Mesodermal cell (in vitro differentiated cells): ENCODE measurements around the gene CRACDL.

Experiments
- H3K27ac ChIP-seq: 2 replicates; pipeline ENCODE4 v1.7.0; 2013; ENCODE audit warnings: mild to moderate bottlenecking, low read depth, low read length, moderate library complexity; ENCODE audit not compliant: severe bottlenecking
- H3K36me3 ChIP-seq: 2 replicates; pipeline ENCODE4 v1.7.1; 2013; ENCODE audit warnings: mild to moderate bottlenecking, low read length, moderate library complexity; ENCODE audit not compliant: control insufficient read depth, insufficient read depth
- H3K4me1 ChIP-seq: one replicate; pipeline ENCODE4 v1.7.1; 2013; ENCODE audit warnings: mild to moderate bottlenecking, low read length; ENCODE audit not compliant: insufficient read depth, control insufficient read depth, poor library complexity, severe bottlenecking
- H3K4me3 ChIP-seq: 2 replicates; pipeline ENCODE4 v1.7.0; 2013; ENCODE audit warnings: low read length, control low read depth, mild to moderate bottlenecking; ENCODE audit not compliant: insufficient read depth, poor library complexity, severe bottlenecking; ENCODE audit errors: extremely low read depth
- H3K9me3 ChIP-seq: 2 replicates; pipeline ENCODE4 v1.7.1; 2013; ENCODE audit warnings: mild to moderate bottlenecking, low read length, moderate library complexity; ENCODE audit not compliant: control insufficient read depth
- WGBS, 2 experiments: methylation state at CpG; one replicate each; pipeline ENCODE4 v1.1.5; 2013; ENCODE audit warnings: missing lambda C conversion rate in 2 of 2; ENCODE audit not compliant: insufficient coverage in 2 of 2; 5-methylcytosine and 5-hydroxymethylcytosine counted together

The CRACDL gene

DNA sequence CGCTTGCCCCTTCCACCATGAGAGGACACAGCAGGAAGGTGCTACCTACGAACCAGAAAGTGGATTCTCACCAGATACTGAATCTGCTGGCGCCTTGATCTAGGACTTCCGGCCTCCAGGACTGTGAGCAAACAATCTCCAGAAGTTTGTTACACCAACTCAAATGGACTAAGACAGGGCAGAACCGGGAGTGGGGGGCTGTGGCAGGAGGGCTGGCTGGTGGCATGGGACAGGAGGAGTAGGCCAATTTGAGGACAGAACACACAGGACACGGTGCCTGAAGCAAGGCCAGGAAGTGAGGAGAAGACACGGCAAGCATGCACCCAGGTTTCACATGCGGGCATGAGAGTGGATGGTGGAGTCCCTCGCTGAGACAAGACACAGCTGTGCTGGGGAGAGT, 40.1 kb downstream of the CRACDL start:
- H3K4me3 ChIP-seq = no peak overlapping the region
- H3K36me3 ChIP-seq = no peaks in the 10 kb centered on the region
- no peaks in the 10 kb centered on the region for H3K4me1 ChIP-seq
- no peak overlapping the region for H3K27ac ChIP-seq
- WGBS, 2 experiments = 88 to 100% methylated on average over 5 to 8 of the region's 9 CpGs
- H3K9me3 ChIP-seq = no peaks in the 10 kb centered on the region

DNA sequence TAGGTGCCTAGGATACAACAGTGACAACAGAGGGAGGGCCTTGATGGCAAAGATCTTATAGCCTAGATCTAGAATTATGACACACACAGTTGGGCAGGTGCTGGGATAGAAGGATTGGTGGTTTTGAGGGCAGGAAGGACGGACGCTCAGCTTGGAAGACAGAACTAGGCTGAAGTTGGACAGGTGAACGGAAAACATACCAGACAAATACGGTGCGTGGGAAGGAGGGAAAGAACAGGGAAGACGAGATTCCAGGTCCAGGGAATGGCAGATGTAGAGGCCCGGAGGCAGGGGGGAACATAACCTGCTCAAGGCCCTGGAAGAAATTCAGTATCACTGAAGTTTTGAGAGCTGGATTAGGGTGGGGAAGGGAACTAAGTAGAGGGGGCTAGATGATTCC, 40.8 kb downstream of the CRACDL start:
- Histone ChIP-seq H3K4me3 (no peak overlapping the region), H3K9me3 (no peaks in the 10 kb centered on the region), H3K36me3 (no peaks in the 10 kb centered on the region), H3K27ac (no peak overlapping the region), H3K4me1 (no peaks in the 10 kb centered on the region)
- WGBS, 2 experiments = 93 to 95% methylated on average over 7 of the region's 7 CpGs

DNA sequence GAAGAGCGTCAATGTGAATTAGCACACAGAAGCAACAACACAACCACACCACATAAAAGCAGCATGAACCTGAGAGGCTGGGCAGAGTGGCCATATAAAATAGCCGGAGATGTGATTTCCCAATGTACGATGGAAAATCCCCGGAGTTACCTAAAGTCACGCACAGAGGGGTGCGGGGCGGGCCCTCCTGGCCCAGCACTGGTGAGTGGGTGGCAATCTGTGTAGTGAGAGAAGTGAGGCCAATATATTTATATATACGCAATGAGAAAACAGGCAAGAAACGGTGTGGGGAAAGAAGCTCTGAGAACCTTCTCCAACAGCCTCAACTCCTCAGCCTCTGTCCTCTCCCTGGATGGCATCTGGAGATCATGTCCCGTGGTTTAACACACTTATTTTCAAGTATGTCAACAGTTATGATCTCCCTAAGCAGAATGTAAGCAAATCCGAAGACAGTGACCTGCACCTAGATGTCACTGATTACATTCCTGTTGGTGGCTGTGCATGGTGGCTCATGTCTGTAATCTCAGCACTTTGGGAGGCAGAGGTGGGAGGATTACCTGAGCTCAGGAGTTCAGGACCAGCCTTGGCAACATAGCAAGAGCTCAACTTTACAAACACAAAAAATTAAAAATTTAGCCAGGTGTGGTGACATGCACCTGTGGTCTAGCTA, 41.6 kb downstream of the CRACDL start:
- Histone ChIP-seq H3K36me3 (no peaks in the 10 kb centered on the region), H3K4me3 (no peak overlapping the region), H3K27ac (no peak overlapping the region), H3K4me1 (no peaks in the 10 kb centered on the region), H3K9me3 (no peaks in the 10 kb centered on the region)
- WGBS, 2 experiments = 94 to 97% methylated on average over 6 to 9 of the region's 11 CpGs

DNA sequence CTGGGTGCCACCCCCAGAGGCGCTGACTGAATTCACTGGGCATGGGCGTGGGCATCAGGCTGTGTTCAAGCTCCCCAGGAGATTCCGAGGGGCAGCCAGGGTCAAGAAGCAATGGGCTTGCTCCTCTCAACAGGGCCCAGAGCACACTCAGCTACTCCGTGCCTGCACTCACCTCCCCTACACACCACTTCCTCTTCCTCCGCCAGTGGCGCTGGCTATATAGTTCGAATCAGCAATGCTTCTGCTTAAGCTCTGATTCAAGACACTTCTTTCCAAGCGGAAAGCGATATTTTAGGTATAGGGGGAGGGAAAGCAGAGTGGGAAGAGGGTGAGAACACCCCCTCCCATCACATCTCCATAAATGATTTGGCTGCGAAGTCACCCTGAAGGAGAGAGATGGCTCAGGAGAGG, 42.1 kb downstream of the CRACDL start:
- Histone ChIP-seq H3K4me1 (no peaks in the 10 kb centered on the region), H3K9me3 (no peaks in the 10 kb centered on the region), H3K4me3 (no peak overlapping the region), H3K27ac (no peak overlapping the region), H3K36me3 (no peaks in the 10 kb centered on the region)
- WGBS, 2 experiments = 92 to 98% methylated on average over 5 of the region's 10 CpGs

DNA sequence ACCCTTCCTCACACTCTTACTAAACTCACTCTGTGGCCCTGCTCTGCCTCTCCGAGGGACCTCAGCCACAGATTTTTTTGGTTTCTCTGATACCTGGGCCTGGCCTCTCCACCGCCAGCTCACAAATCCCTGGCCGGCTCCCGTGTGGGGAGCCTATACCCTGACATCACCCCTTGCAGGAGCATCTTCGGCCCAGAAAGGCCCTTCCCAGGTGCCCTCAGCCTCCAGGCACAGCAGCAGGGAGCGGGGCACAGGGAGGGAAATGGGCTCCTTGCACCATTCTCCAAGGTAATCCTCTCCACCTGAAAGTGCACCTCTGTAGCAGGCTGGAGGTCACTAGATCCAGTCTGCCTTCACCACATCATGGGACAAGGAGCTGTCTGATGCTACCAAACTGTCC, 43.2 kb downstream of the CRACDL start:
- H3K27ac ChIP-seq = no peak overlapping the region
- no peaks in the 10 kb centered on the region for H3K36me3 ChIP-seq
- 79 to 93% methylated on average over 3 to 5 of the region's 6 CpGs for WGBS, 2 experiments
- H3K9me3 ChIP-seq = no peaks in the 10 kb centered on the region
- H3K4me3 ChIP-seq = no peak overlapping the region
- H3K4me1 ChIP-seq = no peaks in the 10 kb centered on the region

DNA sequence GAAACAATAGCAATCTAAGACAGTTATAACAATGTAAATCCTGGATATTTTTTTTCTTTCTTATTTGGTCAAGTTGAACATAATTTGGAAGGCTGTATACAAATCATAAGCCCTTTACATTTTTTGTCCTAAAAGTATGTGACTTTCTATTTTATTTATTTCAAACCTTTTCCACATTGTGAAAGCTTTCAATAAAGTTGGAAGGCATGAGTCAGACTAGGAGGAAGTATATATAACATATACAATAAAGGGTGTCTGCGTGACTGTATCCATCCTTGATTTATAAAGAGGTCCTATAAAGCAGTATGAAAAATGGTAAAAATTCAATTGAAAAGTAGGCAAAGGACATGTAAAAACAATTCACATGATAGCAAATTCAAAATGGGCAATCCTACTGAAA, 44.4 kb downstream of the CRACDL start:
- H3K4me1 ChIP-seq = no peaks in the 10 kb centered on the region
- H3K4me3 ChIP-seq = no peak overlapping the region
- no peak overlapping the region for H3K27ac ChIP-seq
- no CpG with 5 or more reads among the region's 1 CpG for WGBS, 2 experiments
- H3K36me3 ChIP-seq = no peaks in the 10 kb centered on the region
- peaks cover 3% of the 10 kb centered on the region for H3K9me3 ChIP-seq

DNA sequence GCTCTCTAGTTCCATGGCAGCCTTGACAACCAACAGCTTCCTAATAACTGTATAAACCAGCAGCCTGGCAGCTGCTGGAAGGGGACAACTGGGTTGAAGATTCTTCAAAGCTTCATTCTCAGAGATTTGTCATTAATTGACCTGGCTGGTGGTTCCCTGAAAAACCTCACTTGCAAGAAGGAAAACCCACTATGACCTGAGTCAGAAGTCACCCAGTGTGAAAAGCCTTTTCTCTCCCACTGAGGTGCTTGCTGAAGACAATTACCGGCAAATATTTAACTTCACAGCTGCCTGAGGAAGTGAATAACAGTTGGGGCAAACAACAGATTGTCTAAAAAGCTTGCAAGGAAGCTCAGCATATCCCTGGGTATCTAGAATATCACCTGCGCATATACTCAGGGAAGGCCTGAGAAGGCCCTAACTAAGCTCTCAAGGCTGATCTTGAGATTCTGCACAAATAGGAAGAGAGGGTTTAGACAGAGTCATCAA, 49.9 kb downstream of the CRACDL start:
- H3K4me3 ChIP-seq = no peak overlapping the region
- peaks cover 9% of the 10 kb centered on the region for H3K9me3 ChIP-seq
- H3K4me1 ChIP-seq = no peaks in the 10 kb centered on the region
- WGBS, 2 experiments = 83 to 87% methylated on average over 2 of the region's 2 CpGs
- no peak overlapping the region for H3K27ac ChIP-seq
- no peaks in the 10 kb centered on the region for H3K36me3 ChIP-seq

DNA sequence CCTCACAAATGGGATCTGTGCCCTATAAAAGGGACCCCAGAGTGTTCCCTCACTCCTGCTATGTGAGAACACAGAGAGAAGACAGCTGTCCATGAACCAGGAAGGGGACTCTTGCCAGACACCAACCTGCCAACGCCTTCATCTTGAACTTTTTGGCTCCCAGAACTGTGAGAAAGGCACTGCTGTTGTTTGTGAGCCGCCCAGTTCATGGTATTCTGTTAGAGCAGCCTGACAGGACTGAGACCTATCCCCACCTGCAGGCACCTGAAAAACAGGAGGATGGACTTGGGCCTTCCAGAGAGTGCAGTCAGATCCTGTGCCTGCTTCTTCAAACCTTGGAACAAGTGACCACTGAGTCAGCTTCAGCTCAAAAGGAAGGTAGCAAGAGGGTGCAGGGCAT, 51.4 kb downstream of the CRACDL start:
- 87 to 88% methylated on average over 2 of the region's 2 CpGs for WGBS, 2 experiments
- H3K4me3 ChIP-seq = no peak overlapping the region

DNA sequence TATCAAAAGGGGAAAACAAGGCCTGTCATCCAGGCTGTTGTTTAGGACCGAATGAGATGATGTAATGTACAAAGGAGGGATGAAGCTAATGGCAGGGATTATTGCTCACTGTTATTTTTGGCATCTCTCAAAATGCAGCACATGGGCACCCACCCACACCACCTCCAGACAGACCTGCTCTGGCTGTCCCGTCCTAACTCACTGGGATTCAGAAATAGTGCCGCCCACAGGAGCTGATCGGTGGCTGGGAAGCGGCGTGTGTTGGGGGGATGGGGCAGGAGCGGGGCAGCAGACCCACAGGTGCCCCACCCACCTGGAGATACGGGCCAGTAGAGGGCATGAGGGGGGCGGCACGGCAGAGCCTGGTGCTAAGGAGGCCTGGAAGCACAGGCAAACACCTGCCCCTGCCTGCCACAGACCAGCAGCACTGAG, 52.2 kb downstream of the CRACDL start:
- WGBS, 2 experiments = 91% methylated on average over 7 of the region's 10 CpGs; no CpG with 5 or more reads in 1 of the 2 experiments

More for the DNA sequence above, 51.4 kb downstream of the CRACDL start:
- H3K4me1 ChIP-seq = no peaks in the 10 kb centered on the region
- no peak overlapping the region for H3K27ac ChIP-seq
- peaks cover 9% of the 10 kb centered on the region for H3K9me3 ChIP-seq
- no peaks in the 10 kb centered on the region for H3K36me3 ChIP-seq

DNA sequence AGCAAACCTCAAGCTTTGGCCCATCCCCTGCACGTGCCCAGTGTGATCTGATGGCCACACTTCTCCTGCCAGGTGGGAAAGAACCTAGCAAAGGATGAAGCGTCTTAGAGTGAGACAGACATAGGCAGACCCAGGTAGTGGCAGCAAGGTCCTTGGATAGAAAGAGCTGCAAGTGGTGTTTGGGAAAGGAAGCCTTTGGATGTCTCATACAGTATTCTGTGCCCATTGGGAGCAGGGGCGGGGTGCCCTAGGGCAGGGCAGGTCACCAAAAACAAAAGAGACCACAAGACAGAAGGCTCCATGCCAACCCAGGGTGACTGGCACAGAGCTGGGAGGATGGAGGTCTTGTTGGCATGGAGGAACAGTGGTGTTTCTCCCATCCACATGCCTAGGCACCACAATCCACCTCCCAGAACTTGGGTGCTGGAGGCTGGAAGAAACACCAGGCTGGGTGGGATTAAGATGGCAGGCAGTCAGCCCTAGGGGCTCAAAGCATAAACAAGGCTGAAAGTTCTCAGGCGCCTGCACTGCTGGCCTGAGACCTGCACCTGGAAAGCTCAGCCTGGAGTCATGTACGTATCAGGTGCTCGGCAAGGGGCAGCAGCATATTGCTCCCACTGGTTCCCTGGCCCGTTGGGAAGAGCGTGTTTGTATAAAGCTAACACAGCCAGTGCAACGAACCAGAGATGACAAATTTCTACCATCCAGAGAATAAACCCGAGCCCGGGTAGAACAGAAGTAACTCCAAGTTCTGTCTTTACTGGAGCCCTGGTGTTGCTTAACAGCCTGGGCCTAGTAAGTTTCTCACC, 52.9 kb downstream of the CRACDL start:
- WGBS, 2 experiments = 88 to 89% methylated on average over 9 to 10 of the region's 11 CpGs
- no peak overlapping the region for H3K27ac ChIP-seq
- H3K36me3 ChIP-seq = no peaks in the 10 kb centered on the region

More for the DNA sequence above, 52.2 kb downstream of the CRACDL start:
- Histone ChIP-seq H3K4me1 (no peaks in the 10 kb centered on the region), H3K36me3 (no peaks in the 10 kb centered on the region), H3K9me3 (peaks cover 9% of the 10 kb centered on the region), H3K4me3 (no peak overlapping the region), H3K27ac (no peak overlapping the region)

DNA sequence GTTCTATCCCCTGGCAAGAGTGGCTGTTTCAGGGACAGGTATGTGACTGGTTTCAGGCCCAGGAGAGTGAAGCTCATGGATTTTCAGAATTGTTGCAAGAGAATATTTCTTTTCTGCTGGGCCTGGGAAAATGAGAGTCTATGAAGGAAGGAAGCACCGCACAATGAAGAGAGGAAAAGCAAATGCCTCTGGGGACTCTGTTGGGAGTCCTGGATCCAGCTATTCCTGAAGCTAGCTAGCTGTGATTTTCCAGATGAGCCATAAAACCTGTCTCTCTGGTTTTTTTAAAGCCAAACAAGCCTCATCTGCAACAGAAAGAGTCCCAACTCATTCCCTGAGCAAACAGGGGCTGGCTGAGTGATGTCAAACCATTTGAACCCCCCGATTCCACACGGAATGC, 53.7 kb downstream of the CRACDL start:
- no peaks in the 10 kb centered on the region for H3K36me3 ChIP-seq
- H3K27ac ChIP-seq = no peak overlapping the region
- no peak overlapping the region for H3K4me3 ChIP-seq
- H3K4me1 ChIP-seq = no peaks in the 10 kb centered on the region
- H3K9me3 ChIP-seq = peaks cover 8% of the 10 kb centered on the region
- 95 to 97% methylated on average over 3 of the region's 3 CpGs for WGBS, 2 experiments

More for the DNA sequence above, 52.9 kb downstream of the CRACDL start:
- Histone ChIP-seq H3K4me1 (no peaks in the 10 kb centered on the region), H3K9me3 (peaks cover 9% of the 10 kb centered on the region), H3K4me3 (no peak overlapping the region)
